GM13976 (cell line): Measurements from ENCODE around the gene TUFT1.

Experiments
- DNase-seq: peaks from one replicate; pipeline ENCODE4 v3.0.0; 2012; ENCODE audit warnings: low spot score
- in situ Hi-C: fragments of 300-500 bp; cut with MboI; formaldehyde crosslinking; loops from one replicate; pipeline ENCODE4 v1.12.0; 2022; ENCODE audit warnings: low sequenced_read_pairs, mixed read lengths, inconsistent platforms; ENCODE audit not compliant: unreplicated experiment
- TF ChIP-seq, protein P1 (sequence below): IDR thresholded peaks from 2 replicates; pipeline ENCODE4 v1.5.1; 2012; ENCODE audit warnings: borderline replicate concordance, mild to moderate bottlenecking; ENCODE audit not compliant: insufficient read depth; ENCODE audit errors: extremely low read depth, missing control alignments, control extremely low read depth

TUFT1 gene, protein sequence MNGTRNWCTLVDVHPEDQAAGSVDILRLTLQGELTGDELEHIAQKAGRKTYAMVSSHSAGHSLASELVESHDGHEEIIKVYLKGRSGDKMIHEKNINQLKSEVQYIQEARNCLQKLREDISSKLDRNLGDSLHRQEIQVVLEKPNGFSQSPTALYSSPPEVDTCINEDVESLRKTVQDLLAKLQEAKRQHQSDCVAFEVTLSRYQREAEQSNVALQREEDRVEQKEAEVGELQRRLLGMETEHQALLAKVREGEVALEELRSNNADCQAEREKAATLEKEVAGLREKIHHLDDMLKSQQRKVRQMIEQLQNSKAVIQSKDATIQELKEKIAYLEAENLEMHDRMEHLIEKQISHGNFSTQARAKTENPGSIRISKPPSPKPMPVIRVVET

DNA sequence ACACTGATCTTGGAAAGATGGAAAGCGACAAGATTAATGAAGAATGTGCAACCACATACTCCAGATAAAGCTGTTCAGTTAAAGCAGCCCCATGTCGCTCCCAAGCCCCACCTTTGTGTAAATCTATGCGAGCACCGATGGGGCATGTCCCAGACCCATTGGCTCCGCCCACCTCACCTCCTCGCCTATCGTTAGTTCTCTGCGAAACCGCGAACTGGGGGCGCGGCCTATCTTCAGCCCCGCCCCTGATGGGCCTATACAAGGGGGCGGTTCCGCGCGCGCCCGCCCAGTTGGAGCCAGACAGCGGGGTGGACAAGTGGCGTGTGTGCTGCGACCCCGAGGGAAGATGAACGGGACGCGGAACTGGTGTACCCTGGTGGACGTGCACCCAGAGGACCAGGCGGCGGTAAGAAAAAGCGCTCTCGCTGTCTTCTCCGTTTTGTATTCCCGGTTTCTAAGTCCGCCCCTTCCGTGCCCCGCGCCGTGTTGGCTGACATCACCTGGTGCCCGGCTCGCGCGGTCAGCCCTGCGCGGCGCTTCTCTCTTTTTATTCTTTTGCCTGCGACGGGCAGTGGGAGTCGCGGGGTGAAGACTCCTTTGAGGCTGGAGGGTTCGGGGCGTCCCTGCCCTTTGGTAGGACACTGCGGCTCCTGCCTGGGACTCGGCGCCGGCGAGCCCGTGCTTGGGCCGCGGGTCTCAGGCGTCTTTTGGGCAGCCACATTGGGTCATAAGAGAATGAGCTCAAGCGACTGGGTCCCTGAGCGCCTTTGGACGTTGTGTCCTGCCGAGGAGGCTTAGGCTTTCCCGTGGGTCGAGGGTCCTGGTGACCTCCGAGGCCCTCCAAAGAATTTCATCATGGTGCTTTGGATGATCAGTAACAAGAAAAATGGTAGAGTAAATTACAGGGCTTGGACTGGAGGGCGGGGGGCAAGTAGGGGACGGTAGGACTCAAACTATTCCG is at the start of gene TUFT1:
Gene TUFT1, plus strand, starts transcription at position 289 of the 961 bp plus-strand sequence. Its CDS starts 58 bp downstream, at position 347.
- TF ChIP-seq, protein P1, sequence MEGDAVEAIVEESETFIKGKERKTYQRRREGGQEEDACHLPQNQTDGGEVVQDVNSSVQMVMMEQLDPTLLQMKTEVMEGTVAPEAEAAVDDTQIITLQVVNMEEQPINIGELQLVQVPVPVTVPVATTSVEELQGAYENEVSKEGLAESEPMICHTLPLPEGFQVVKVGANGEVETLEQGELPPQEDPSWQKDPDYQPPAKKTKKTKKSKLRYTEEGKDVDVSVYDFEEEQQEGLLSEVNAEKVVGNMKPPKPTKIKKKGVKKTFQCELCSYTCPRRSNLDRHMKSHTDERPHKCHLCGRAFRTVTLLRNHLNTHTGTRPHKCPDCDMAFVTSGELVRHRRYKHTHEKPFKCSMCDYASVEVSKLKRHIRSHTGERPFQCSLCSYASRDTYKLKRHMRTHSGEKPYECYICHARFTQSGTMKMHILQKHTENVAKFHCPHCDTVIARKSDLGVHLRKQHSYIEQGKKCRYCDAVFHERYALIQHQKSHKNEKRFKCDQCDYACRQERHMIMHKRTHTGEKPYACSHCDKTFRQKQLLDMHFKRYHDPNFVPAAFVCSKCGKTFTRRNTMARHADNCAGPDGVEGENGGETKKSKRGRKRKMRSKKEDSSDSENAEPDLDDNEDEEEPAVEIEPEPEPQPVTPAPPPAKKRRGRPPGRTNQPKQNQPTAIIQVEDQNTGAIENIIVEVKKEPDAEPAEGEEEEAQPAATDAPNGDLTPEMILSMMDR: no peak
- DNase-seq: peak; percentile 93
- in situ Hi-C loops: no loop called here

DNA sequence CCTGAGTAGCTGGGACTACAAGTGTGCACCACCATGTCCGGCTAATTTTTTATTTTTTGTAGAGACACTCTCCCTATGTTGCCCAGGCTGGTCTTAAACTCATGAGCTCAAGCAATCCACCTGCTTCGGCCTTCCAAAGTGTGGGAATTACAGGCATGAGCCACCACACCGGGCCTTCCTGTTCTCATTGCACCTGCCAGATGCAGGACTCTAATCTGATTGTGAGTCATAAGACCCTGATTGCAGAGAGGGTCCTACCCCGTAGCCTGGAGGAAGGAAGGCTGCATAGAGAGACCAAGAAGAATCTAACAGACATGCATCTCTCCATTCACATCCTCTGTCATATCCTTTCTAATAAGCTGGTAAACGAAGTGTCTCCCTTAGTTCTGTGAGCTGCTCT is 48.5 kb upstream of the TUFT1 start:
- TF ChIP-seq, protein P1: no peak
- in situ Hi-C loops: no loop called here
- DNase-seq: no peak

DNA sequence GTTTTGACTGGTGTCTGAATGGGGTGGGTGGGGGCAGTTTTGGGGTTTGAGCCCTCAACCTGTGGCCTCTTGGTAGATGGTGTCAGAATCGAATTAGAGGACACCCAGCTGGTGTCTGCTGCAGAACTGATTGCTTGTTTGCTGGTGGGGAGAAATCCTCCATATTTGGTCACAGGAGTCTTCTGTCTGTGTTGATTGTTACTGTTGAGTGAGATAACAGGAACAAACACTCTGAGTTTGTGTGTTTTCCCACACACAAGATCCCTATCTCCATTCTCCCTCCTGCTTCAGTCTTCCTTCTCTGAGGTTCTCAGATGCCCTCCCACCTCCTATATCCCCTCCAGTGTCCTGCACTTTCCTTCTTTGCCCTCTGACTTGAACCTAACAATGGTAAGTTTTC is 48.0 kb upstream of the TUFT1 start:
- TF ChIP-seq, protein P1: no peak
- in situ Hi-C loops: no loop called here
- no peak for DNase-seq

DNA sequence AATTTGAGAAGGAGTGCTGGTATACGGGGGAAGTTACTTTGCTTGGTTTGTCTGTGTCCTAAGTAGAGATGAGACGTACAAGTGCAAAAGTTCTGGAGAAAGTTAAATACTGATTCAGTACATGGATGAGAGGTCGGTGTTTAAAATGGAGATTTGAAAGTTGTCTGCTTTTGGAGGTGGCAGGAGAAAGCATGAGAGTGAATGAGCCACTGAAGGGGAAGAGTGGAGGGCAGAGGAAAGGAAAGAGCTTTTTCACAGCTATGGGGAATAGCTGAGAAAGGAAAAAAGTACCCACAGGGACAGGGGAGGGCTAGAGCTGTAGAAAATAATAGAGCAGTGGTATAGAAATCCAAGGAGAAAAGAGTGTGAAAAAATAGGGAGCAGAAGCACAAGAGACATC is 47.1 kb upstream of the TUFT1 start:
- DNase-seq: no peak
- in situ Hi-C loops: no loop called here
- TF ChIP-seq, protein P1: no peak

DNA sequence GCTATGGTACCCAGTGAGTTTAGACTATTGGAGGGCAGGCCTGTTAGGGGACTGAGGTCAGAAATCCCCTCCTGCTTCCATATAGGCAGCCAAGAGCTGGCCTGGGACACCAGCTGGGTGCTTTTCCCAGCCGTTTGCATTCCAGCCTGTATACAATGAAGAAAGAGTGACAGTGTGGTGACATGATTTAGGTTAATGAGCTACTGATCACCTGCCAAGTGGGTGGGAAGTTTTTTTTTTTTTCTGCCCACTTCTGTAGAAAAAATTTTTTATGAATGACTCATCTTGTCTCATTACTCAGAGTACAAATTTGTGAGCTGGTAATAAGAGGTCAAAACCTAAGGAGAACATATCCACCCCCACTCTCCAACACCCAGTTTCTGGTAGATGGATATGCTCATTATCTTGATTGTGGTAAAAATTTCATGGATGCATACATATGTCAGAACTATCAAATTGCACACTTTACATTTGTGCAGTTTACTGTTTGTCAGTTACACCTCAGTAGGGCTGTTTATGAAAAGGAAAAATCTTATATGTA is 45.3 kb upstream of the TUFT1 start:
- TF ChIP-seq, protein P1: no peak
- peak; percentile 48 for DNase-seq
- in situ Hi-C loops: no loop called here

DNA sequence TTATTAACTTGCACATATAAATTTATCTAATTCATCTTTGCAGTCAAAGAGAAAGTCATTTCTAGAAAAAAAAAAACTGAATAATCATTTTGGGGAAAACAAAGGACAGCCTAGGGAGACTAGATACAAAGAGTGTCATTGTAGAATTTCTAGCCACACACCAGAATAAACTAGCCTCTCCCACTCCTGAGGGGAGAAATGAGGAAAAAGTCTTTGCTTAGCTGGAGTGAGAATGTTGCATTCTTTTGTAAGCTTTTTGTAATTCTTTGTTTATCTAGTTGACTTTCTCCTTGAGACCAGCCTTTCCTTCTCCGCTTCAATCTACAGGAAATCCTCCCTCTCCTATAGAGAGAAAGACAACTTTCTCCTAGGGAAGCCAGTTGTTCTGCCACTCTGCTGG is 44.8 kb upstream of the TUFT1 start:
- in situ Hi-C loops: no loop called here
- DNase-seq: no peak
- TF ChIP-seq, protein P1: no peak
